Prostate gland (tissue), 2 donors: ENCODE results near the gene FBXW9. TPM values are rescaled to one million over a fixed set of nuclear protein-coding genes. Genes with fewer than 3 reads are reported as not detected.

Experiments
- DNase-seq: peaks from one replicate; pipeline ENCODE4 v3.0.0-alpha.2; 2019; ENCODE audit warnings: low spot score
- H3K27ac ChIP-seq, 2 donors: fragments of 200-600 bp; sonication (generic); 2 replicates each; pipeline ENCODE4 v1.5.1; 2017 to 2019
- H3K27me3 ChIP-seq: fragments of 200-600 bp; sonication (generic); replicated peaks from 2 replicates; pipeline ENCODE4 v1.5.1; 2019; ENCODE audit not compliant: insufficient read depth
- H3K36me3 ChIP-seq, 2 donors: fragments of 200-600 bp; sonication (generic); 1 replicate in 1 of 2; 2 replicates in 1 of 2; pipeline versions ENCODE4 v1.5.1 to v1.8.1; 2017 to 2019
- H3K4me1 ChIP-seq: fragments of 200-600 bp; sonication (generic); replicated peaks from 2 replicates; pipeline ENCODE4 v1.5.1; 2019
- H3K4me3 ChIP-seq, 2 donors: fragments of 200-600 bp; sonication (generic); 2 replicates each; pipeline ENCODE4 v1.5.1; 2017 to 2019
- H3K9me3 ChIP-seq: fragments of 200-600 bp; sonication (generic); 2 replicates; pipeline ENCODE4 v1.5.1; 2017
- CTCF ChIP-seq, 4 experiments: fragments of 200-600 bp in 2 of 4; fragments of 450-650 bp in 2 of 4; sonication (generic) in 2 of 4; IDR thresholded peaks; 1 replicate in 3 of 4; 2 replicates in 1 of 4; pipeline ENCODE4 v1.5.1; 2016 to 2019; ENCODE audit warnings: antibody characterized with exemption in 4 of 4, mild to moderate bottlenecking in 2 of 4, moderate library complexity in 2 of 4
- POLR2A ChIP-seq: fragments of 450-650 bp; IDR thresholded peaks from one replicate; pipeline ENCODE4 v1.6.1; 2016; ENCODE audit warnings: antibody characterized with exemption, mild to moderate bottlenecking
- POLR2AphosphoS5 ChIP-seq: sonication (generic); formaldehyde crosslinking; IDR thresholded peaks from one replicate; pipeline ENCODE4 v1.6.1; 2017; ENCODE audit warnings: antibody characterized with exemption
- WGBS: methylation state at CpG from one replicate; pipeline ENCODE4 v1.1.5; 2018; 5-methylcytosine and 5-hydroxymethylcytosine counted together
- intact Hi-C: fragments of 100-400 bp; cut with DNase I; formaldehyde crosslinking; loops from one replicate; pipeline ENCODE4 v1.14.2; 2022
- total RNA-seq, 2 donors: library from RNA; depleted of rRNA; stranded (reverse); fragments of >200 nt; gene quantifications; one replicate each; pipeline ENCODE4 v1.1.0, GENCODE V29; 2016

The FBXW9 gene
- total RNA-seq, 2 donors from 2014 or later, result 9.1 to 16.9 TPM

DNA sequence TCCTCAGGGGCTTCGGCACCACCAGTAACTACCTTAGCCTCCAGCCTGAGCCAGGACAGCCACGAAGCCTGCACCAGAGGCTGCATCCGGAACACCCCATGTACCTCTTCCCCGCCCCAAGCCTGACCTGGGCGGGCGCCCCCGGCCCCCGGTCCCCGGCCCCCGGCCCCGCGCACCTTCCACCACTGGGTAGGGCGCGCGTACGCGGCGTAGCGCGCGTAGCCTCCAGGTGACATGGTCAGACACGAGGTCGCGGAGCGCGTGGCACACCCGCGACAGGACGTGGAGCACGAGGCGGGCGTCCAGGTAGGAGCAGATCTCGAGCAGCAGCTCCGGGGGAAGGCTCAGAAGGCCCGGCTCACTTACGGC lies 450 bp downstream of the FBXW9 start:
- Histone ChIP-seq H3K27me3 (no peaks in the 10 kb centered on the region), H3K27ac (no peak overlapping the region), H3K4me1 (peaks cover 9% of the 10 kb centered on the region), H3K4me3 (peak overlapping the region; percentile 47 to 77), H3K36me3 (peaks cover 0 to 6% of the 10 kb centered on the region in 2 donors), H3K9me3 (no peaks in the 10 kb centered on the region)
- intact Hi-C loops, result no loop called here
- WGBS, result 5% methylated on average over 33 of the region's 36 CpGs
- TF ChIP-seq POLR2AphosphoS5 (no peak), CTCF (IDR thresholded peaks at IDR 0.05) (no peak), POLR2A (no peak)
- DNase-seq, result no peak

DNA sequence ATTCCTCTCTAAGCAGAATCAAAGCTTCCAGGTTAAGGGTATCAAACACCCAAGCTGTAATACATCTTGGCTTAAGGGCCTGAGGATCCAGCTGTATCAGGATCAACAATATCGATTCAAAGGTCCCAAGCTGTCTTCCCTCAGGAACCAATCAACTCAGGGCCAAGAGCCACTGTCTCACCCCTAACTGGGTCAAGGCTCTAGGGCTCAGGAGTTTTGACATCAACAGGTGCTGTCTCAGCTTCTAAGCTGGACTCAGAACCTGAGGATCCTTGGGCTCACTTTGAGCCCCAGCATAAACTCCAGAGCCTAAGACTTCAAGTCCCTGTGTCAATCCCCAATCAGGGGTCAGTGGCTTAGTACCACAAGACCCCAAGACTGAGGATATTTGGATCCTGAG lies 917 bp downstream of the FBXW9 start:
- H3K27me3 ChIP-seq, result no peaks in the 10 kb centered on the region
- H3K9me3 ChIP-seq, result no peaks in the 10 kb centered on the region
- 92% methylated on average over 1 of the region's 1 CpG for WGBS
- peak overlapping the region; percentile 47 to 77 for H3K4me3 ChIP-seq
- intact Hi-C loops, result no loop called here
- DNase-seq, result no peak
- H3K4me1 ChIP-seq, result peaks cover 9% of the 10 kb centered on the region
- peaks cover 0 to 1% of the 10 kb centered on the region in 2 donors for H3K36me3 ChIP-seq
- no peak for TF ChIP-seq CTCF (IDR thresholded peaks at IDR 0.05)
- no peak for TF ChIP-seq POLR2A
- no peak for TF ChIP-seq POLR2AphosphoS5
- H3K27ac ChIP-seq, result no peak overlapping the region

- H3K4me1 ChIP-seq, result peaks cover 9% of the 10 kb centered on the region
- intact Hi-C loops, result no loop called here
- no peaks in the 10 kb centered on the region for H3K9me3 ChIP-seq
- H3K36me3 ChIP-seq, result no peaks in the 10 kb centered on the region
- no peaks in the 10 kb centered on the region for H3K27me3 ChIP-seq
- no peak overlapping the region for H3K4me3 ChIP-seq
- 86% methylated on average over 2 of the region's 2 CpGs for WGBS
- TF ChIP-seq POLR2AphosphoS5 (no peak), POLR2A (no peak), CTCF (IDR thresholded peaks at IDR 0.05) (no peak)
- DNase-seq, result no peak
- H3K27ac ChIP-seq, result no peak overlapping the region
Measured at GRCh38 chr19:12695096-12695495, 1.3 kb downstream of the FBXW9 start.

DNA sequence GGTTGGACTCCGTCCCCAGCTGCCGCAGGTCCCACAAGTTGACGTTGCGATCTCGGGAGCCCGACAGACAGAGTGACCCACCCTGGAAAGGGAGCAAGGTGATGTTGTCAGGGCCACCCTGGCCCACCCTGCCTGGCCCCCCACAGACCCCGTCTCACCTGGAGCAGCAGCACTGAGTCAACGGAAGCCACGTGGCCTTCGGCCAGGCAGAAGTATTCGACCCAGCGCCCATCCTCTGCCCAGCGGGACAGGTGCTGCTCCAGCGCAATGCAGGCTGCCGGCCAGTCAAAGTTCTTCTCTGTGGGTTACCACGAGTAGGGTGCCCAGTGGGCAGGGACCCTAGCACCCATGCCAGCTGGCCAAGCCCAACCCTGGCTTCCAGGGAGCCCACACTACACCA lies 1.8 kb downstream of the FBXW9 start:
- 96% methylated on average over 15 of the region's 16 CpGs for WGBS
- Histone ChIP-seq H3K9me3 (no peaks in the 10 kb centered on the region), H3K4me3 (no peak overlapping the region), H3K27ac (no peak overlapping the region), H3K36me3 (no peaks in the 10 kb centered on the region), H3K4me1 (peaks cover 9% of the 10 kb centered on the region), H3K27me3 (no peaks in the 10 kb centered on the region)
- no peak for DNase-seq
- intact Hi-C loops, result no loop called here
- TF ChIP-seq POLR2A, result no peak
- TF ChIP-seq POLR2AphosphoS5, result no peak
- no peak for TF ChIP-seq CTCF (IDR thresholded peaks at IDR 0.05)

- peaks cover 9% of the 10 kb centered on the region for H3K4me1 ChIP-seq
- no peak overlapping the region for H3K4me3 ChIP-seq
- WGBS, result 90% methylated on average over 5 of the region's 5 CpGs
- no peak for TF ChIP-seq POLR2AphosphoS5
- no peak for TF ChIP-seq POLR2A
- TF ChIP-seq CTCF (IDR thresholded peaks at IDR 0.05), result no peak
- no peaks in the 10 kb centered on the region for H3K27me3 ChIP-seq
- DNase-seq, result no peak
- H3K36me3 ChIP-seq, result no peaks in the 10 kb centered on the region
- H3K9me3 ChIP-seq, result no peaks in the 10 kb centered on the region
- H3K27ac ChIP-seq, result no peak overlapping the region
- intact Hi-C loops, result no loop called here
Measured at GRCh38 chr19:12692960-12693359, 3.5 kb downstream of the FBXW9 start.
